ENCODE measurements around the gene GPR22. TPM values are rescaled to one million over a fixed set of nuclear protein-coding genes. Genes with fewer than 3 reads are reported as not detected.

The GPR22 gene
- total and polyA plus RNA-seq, 4 donors, result 5.1 to 38.2 (median 15.6) TPM

Small RNA genes within 50 kb of the gene (small RNA-seq; reads per million reads assigned to genes)
- not detected for gene AC002381.1 (ENCODE audit: low replicate concordance)

Other genes with a start within 250 kb of the GPR22 start
- 10 to 100 TPM; 38.1 to 48.2 TPM for gene COG5, start 93.9 kb downstream of the GPR22 start, total RNA-seq
- 10 to 100 TPM; 18.9 to 24.9 TPM for gene COG5, start 93.9 kb downstream of the GPR22 start, polyA plus RNA-seq (ENCODE audit: insufficient read length in 2 of 2)
- gene DUS4L, start 93.9 kb downstream of the GPR22 start, total RNA-seq, result 10 to 100 TPM; 11.1 to 16.2 TPM
- 10 to 100 TPM; 14.8 to 16.3 TPM for gene DUS4L, start 93.9 kb downstream of the GPR22 start, polyA plus RNA-seq (ENCODE audit: insufficient read length in 2 of 2)
- 10 to 100 TPM; 74.3 to 85.4 TPM for gene BCAP29, start 110.2 kb downstream of the GPR22 start, total RNA-seq
- gene BCAP29, start 110.2 kb downstream of the GPR22 start, polyA plus RNA-seq (ENCODE audit: insufficient read length in 2 of 2), result 10 to 100 TPM; 48.7 to 66.0 TPM
- gene SLC26A4, start 190.8 kb downstream of the GPR22 start, total RNA-seq, result 1 to 10 TPM in 1 of 2 donors, under 1 TPM in 1; 0.99 to 1.3 TPM
- gene SLC26A4, start 190.8 kb downstream of the GPR22 start, polyA plus RNA-seq (ENCODE audit: insufficient read length in 2 of 2), result under 1 TPM; 0.77 to 0.86 TPM

Measured in spinal cord (tissue), 4 donors.